Suprapubic skin (tissue), 4 donors: ENCODE measurements around the gene CDH4.

Experiments used
- CTCF ChIP-seq, 2 donors: fragments of 200-600 bp in 1 of 2; fragments of 450-650 bp in 1 of 2; sonication (generic) in 1 of 2; IDR thresholded peaks; one replicate each; pipeline ENCODE4 v1.5.1; 2016 to 2019; ENCODE audit warnings: antibody characterized with exemption in 2 of 2, mild to moderate bottlenecking in 1 of 2, moderate library complexity in 1 of 2
- EP300 ChIP-seq: sonication (generic); formaldehyde crosslinking; IDR thresholded peaks from one replicate; pipeline ENCODE4 v1.6.1; 2017; ENCODE audit warnings: antibody characterized with exemption
- POLR2A ChIP-seq, 2 donors: fragments of 450-650 bp; IDR thresholded peaks; one replicate each; pipeline ENCODE4 v1.6.1; 2017; ENCODE audit warnings: antibody characterized with exemption in 2 of 2, mild to moderate bottlenecking in 2 of 2, moderate library complexity in 2 of 2
- POLR2AphosphoS5 ChIP-seq, 3 donors: sonication (generic); formaldehyde crosslinking; IDR thresholded peaks; one replicate each; pipeline ENCODE4 v1.6.1; 2017; ENCODE audit warnings: antibody characterized with exemption in 3 of 3

- TF ChIP-seq CTCF (IDR thresholded peaks at IDR 0.05) (no peak), POLR2A (IDR thresholded peaks at IDR 0.05) (no peak), POLR2AphosphoS5 (IDR thresholded peaks at IDR 0.05) (no peak), EP300 (no peak)
These were observed 271.1 kb downstream of the CDH4 start for GRCh38 chr20:61523145-61523544.
